OCI-M2 (cell line): ENCODE data around the gene ZNF317.
A peak's percentile ranks its signal among the peaks of the same experiment; 100 is the strongest.
"Not testable (repeated sequence)": the region's sequence is repeated elsewhere in the genome, so short reads cannot be mapped to it uniquely, and the experiment has no call there.

Experiments used
- DNase-seq: peaks from one replicate; lab custom pipeline; 2025; ENCODE audit not compliant: unreplicated experiment; lab: John Stamatoyannopoulos, UW

ZNF317 gene

DNA sequence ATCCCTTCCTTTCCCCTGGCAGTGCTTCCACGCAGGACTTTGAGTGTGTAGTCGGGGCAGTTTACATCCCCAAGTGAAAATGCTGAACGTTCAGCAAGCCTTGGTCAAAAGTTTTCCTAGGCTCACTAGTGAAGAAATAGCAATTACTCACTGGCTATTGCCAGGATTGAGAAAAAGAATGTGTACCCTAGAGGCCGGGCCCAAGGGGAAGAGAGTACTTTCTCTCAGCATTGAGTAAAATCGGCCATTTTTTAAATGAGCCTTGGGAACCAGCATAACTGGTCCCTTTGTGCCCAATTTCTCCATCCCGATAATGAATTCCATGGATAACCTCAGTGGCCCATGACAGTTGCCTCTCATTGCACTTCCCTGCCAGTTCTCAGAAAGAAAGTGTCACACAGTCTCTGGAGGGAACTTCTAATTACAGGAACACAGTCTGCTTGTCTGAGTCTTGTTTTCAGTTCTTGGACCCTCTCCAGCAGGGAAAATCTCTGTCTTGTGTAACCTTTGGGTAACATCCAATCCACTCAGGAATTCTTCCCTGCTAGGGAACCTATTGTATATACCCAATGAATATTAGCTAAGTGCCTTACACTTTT, 31.3 kb downstream of the ZNF317 start:
- DNase-seq = no peak

DNA sequence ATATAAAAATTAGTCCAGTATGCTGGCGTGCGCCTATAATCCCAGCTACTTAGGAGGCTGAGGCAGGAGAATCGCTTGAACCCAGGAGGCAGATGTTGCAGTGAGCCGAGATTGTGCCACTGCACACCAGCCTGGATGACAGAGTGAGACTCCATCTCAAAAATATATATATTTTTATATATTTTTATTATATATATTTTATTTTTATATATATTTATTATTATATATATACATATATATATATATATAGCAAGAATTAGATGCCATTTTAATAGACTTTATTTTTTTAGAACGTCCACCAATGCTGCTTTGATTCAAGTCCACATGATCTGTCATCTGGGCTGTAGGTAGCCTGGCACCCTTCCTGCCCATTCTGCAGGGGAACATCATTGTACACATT, 35.1 kb downstream of the ZNF317 start:
- DNase-seq = no peak

DNA sequence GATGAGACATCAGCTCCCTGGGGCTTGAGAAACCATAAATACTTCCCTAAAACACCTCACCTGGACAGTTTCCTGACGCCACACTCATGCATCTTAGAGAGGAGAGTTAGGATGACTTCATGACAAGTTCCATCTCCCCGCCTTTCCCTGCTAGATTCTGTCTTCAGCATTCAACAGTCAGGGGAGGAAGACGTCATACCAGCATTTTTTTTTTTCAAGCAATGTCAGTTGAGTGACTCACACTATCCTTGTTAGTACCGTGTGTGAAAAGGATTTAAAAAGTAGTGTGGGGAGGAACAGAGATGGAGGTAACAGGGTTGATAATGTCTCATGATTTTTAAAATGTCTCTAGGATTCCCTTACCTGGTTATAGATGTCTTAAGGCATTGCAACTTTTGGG, 38.7 kb downstream of the ZNF317 start, which contains the start of gene OR7D2:
Gene OR7D2, plus strand, starts transcription at position 79 of the 400 bp plus-strand sequence. CDS start 6,803 bp downstream, outside the sequence.
- no peak for DNase-seq

DNA sequence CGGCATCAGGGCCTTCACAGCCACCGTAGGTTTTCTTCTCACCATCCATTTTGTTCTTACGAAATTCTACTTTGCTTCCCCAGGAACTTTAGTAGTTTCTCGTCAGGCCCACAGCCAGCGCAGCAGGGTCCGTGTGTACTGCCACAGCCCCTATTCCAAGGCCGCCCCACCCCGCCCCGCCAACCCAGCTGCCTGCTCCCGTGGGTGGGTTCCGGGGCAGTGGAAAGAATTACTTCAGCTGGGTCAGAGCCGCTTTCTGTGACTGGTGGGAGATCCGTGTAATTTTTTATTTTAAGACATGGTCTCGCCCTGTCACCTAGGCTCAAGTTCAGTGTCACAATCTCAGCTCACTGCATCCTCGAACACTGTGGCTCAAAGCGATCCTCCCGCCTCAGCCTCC, 42.8 kb downstream of the ZNF317 start:
- no peak for DNase-seq

DNA sequence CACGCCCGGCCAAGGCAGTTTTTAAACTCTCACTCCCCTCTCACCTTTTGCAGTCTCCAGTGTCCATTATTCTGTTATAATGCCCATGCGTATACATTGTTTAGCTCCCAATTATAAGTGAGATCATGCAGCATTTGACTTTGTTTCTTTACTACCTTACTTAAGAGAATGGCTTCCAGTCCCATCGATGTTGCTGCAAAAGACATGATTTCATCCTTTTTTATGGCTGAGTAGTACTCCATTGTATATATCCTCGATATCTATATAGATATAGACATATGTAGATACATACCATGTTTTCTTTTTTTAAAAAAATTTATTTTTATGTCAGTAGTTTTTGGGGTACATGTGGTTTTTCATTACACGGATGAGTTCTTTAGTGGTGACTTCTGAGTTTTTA, 47.0 kb downstream of the ZNF317 start:
- DNase-seq = no peak

DNA sequence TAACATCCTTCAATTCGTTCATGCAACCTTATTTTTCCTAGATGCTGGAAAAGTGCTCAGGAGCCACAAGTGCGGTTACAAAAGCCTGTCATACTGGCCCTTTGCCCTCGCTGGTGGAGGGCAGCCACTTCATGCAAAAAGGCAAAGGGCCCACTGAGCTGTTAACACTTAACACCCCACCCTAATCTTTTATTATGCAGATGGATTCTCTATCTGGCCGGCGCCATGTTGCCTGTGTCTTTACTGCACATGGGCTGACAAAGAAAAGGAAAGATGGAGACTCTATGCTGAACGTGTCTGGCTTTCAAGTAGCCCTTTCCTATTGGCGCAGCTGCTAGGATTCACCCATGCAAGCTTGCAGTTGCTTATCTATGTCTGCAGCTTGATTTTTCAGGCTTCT, 49.3 kb downstream of the ZNF317 start:
- DNase-seq = no peak

DNA sequence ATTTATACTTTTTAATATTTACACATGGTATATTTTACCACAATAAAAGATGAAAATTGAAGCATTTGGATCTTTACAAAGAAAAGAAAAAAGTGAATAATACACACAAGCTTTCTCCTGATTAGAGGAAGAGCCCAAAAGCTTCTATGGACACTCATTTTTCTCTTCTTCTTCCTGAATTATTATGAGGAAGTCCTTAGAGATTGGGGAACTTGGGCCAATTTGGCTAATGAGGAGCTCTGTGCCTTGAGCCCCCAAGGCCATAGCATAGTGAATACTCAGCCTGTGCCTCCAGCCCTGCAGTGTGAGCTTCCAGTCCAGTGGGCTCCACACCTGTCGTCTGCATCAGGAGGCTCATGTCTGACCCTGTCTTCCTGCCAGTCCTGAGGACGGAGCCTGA, 57.8 kb downstream of the ZNF317 start:
- not testable (repeated sequence) for DNase-seq

DNA sequence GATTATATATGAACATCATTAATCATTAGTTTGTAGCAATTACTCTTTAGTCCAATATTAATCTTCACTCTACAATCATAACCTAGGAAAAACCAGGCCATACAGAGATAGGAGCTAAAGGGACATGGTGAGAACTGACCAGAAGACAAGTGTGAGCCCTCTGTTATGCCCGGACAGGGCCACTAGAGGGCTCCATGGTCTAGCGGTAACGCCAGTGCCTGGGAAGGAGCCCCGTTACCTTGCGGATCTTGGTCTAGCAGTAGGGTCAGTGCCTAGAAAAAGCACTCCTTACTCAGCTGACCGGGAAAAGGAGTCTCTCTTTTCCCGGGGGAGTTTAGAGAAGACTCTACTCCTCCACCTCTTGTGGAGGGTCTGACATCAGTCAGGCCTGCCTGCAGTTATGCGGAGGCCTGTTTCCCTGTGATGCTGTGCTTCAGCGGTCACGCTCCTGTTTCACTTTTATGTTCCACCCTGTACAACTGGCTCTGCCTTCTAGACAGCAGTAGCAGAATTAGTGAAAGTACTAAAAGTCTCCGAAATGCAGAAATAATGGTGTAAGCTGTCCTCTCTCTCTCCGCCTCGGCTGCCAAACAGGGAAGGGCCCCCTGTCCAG, 65.4 kb downstream of the ZNF317 start:
- peak; percentile 18 for DNase-seq
